Neural cell (in vitro differentiated cells): ENCODE measurements around the gene TBPL2. TPM values are rescaled to one million over a fixed set of nuclear protein-coding genes. Genes with fewer than 3 reads are reported as not detected.

Experiments used
- H2AFZ ChIP-seq: fragments of 200-600, 300-800 bp; sonication (generic), shearing (Covaris generic); 2 replicates; pipeline ENCODE4 v1.6.0; 2014; ENCODE audit warnings: low read depth, mild to moderate bottlenecking, antibody characterized with exemption, low read length, moderate library complexity
- H3F3A ChIP-seq: fragments of 200-600 bp; shearing (Covaris generic); 2 replicates; pipeline ENCODE4 v1.6.1; 2016; ENCODE audit warnings: mild to moderate bottlenecking, moderate library complexity, mixed read lengths, antibody characterized with exemption, low read length; ENCODE audit not compliant: insufficient read depth, poor library complexity, severe bottlenecking
- H3K27ac ChIP-seq: fragments of 200-600, 300-800 bp; sonication (generic), shearing (Covaris generic); 2 replicates; pipeline ENCODE4 v1.5.1; 2014; ENCODE audit warnings: mild to moderate bottlenecking, low read length, moderate library complexity
- H3K27me3 ChIP-seq: fragments of 300-800, 200-600 bp; sonication (generic), shearing (Covaris generic); 2 replicates; pipeline ENCODE4 v1.6.0; 2014; ENCODE audit warnings: mild to moderate bottlenecking, low read depth, low read length, moderate library complexity; ENCODE audit not compliant: insufficient read depth
- H3K36me3 ChIP-seq: fragments of 300-800, 200-600 bp; sonication (generic), shearing (Covaris generic); 2 replicates; pipeline ENCODE4 v1.5.1; 2014; ENCODE audit warnings: mild to moderate bottlenecking, antibody characterized with exemption, low read length, moderate library complexity; ENCODE audit not compliant: insufficient read depth
- H3K4me2 ChIP-seq: fragments of 300-800, 200-600 bp; sonication (generic), shearing (Covaris generic); 2 replicates; pipeline ENCODE4 v1.6.0; 2014; ENCODE audit warnings: mild to moderate bottlenecking, low read length
- H3K4me3 ChIP-seq: fragments of 300-800, 200-600 bp; sonication (generic), shearing (Covaris generic); 2 replicates; pipeline ENCODE4 v1.5.1; 2014; ENCODE audit warnings: mild to moderate bottlenecking, low read length, moderate library complexity
- H3K79me2 ChIP-seq: fragments of 200-600 bp; shearing (Covaris generic); replicated peaks from 2 replicates; pipeline ENCODE4 v1.6.0; 2014; ENCODE audit warnings: mild to moderate bottlenecking, low read length, moderate library complexity; ENCODE audit not compliant: insufficient read depth
- H3K9ac ChIP-seq: fragments of 300-800, 200-600 bp; sonication (generic), shearing (Covaris generic); 2 replicates; pipeline ENCODE4 v1.6.1; 2016; ENCODE audit warnings: mild to moderate bottlenecking, low read length, mixed read lengths
- H3K9me2 ChIP-seq: fragments of 200-600 bp; shearing (Covaris generic); 2 replicates; pipeline ENCODE4 v1.6.1; 2016; ENCODE audit warnings: mild to moderate bottlenecking, low read length, mixed read lengths; ENCODE audit not compliant: insufficient read depth
- H3K9me3 ChIP-seq: fragments of 200-600, 300-800 bp; sonication (generic), shearing (Covaris generic); 2 replicates; pipeline ENCODE4 v1.6.1; 2016; ENCODE audit warnings: mild to moderate bottlenecking, mixed run types, low read length, moderate library complexity, mixed read lengths
- H4K20me1 ChIP-seq: fragments of 200-600 bp; shearing (Covaris generic); 2 replicates; pipeline ENCODE4 v1.6.1; 2016; ENCODE audit warnings: mild to moderate bottlenecking, mixed run types; ENCODE audit not compliant: insufficient read depth
- EP300 ChIP-seq: fragments of 450-650 bp; conservative IDR thresholded peaks from 2 replicates; pipeline ENCODE4 v1.6.1; 2014; ENCODE audit warnings: antibody characterized with exemption, mild to moderate bottlenecking, moderate library complexity; ENCODE audit not compliant: poor library complexity, severe bottlenecking
- EZH2 ChIP-seq: fragments of 200-600, 300-800 bp; shearing (Covaris generic), sonication (generic); IDR thresholded peaks from 2 replicates; pipeline ENCODE4 v1.6.1; 2014; ENCODE audit warnings: antibody characterized with exemption, low read length, borderline replicate concordance, mild to moderate bottlenecking; ENCODE audit not compliant: insufficient read depth, poor library complexity, severe bottlenecking
- MXI1 ChIP-seq: fragments of 450-650 bp; conservative IDR thresholded peaks from 2 replicates; pipeline ENCODE4 v1.6.1; 2014; ENCODE audit warnings: antibody characterized with exemption, mild to moderate bottlenecking; ENCODE audit not compliant: poor library complexity, severe bottlenecking
- POLR2AphosphoS5 ChIP-seq: IDR thresholded peaks from 2 replicates; pipeline ENCODE4 v1.6.1; 2012
- RAD21 ChIP-seq: fragments of 450-650 bp; conservative IDR thresholded peaks from 2 replicates; pipeline ENCODE4 v1.6.1; 2014; ENCODE audit warnings: antibody characterized with exemption, mild to moderate bottlenecking, moderate library complexity
- REST ChIP-seq: IDR thresholded peaks from 2 replicates; pipeline ENCODE4 v1.6.1; 2012; ENCODE audit warnings: borderline replicate concordance
- SMC3 ChIP-seq: fragments of 450-650 bp; conservative IDR thresholded peaks from 2 replicates; pipeline ENCODE4 v1.6.1; 2014; ENCODE audit warnings: antibody characterized with exemption, mild to moderate bottlenecking, moderate library complexity; ENCODE audit not compliant: poor library complexity
- TAF1 ChIP-seq: IDR thresholded peaks from 2 replicates; pipeline ENCODE4 v1.6.1; 2012; ENCODE audit warnings: low read depth
- polyA plus RNA-seq: library from polyadenylated mRNA; depleted of rRNA; stranded (reverse); fragments of >200 nt; gene quantifications from 2 replicates; pipeline ENCODE4 v1.2.3, GENCODE V29; 2014
- TF ChIP-seq, protein P1 (sequence below): fragments of 450-650 bp; IDR thresholded peaks from 2 replicates; pipeline ENCODE4 v1.5.1; 2014; ENCODE audit warnings: antibody characterized with exemption, mild to moderate bottlenecking, moderate library complexity; ENCODE audit not compliant: poor library complexity, severe bottlenecking

TBPL2 gene
- polyA plus RNA-seq, 1 donor from 2014 or later: not detected

DNA sequence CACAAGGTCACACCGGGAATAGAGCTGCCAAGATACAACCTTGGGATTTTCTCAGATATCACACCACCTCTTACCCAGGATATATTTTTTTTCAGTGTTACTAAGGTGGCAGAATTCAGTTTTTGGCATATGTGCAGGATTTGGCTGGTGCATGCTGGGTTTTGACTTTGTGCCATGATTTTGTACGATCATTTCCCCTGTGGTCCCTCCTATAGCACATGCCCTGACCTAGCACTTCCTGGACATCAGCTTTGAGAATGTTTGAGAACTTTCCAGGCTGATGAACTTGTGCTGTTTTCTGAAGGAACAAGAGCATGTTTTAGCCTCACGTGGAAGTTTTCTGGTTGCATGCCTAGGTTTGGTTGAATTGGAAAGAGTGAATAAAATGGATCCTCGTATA, 11.0 kb upstream of the TBPL2 start:
- no peak overlapping the region for H3K4me2 ChIP-seq
- no peaks in the 10 kb centered on the region for H3K36me3 ChIP-seq
- no peaks in the 10 kb centered on the region for H4K20me1 ChIP-seq
- H3K27me3 ChIP-seq: no peaks in the 10 kb centered on the region
- no peak overlapping the region for H2AFZ ChIP-seq
- H3F3A ChIP-seq: no peaks in the 10 kb centered on the region
- H3K9me3 ChIP-seq: no peaks in the 10 kb centered on the region
- no peaks in the 10 kb centered on the region for H3K9me2 ChIP-seq
- H3K9ac ChIP-seq: no peak overlapping the region
- H3K4me3 ChIP-seq: no peak overlapping the region
- H3K27ac ChIP-seq: no peak overlapping the region
- TF ChIP-seq MXI1: no peak
- TF ChIP-seq POLR2AphosphoS5: no peak
- TF ChIP-seq, protein P1, sequence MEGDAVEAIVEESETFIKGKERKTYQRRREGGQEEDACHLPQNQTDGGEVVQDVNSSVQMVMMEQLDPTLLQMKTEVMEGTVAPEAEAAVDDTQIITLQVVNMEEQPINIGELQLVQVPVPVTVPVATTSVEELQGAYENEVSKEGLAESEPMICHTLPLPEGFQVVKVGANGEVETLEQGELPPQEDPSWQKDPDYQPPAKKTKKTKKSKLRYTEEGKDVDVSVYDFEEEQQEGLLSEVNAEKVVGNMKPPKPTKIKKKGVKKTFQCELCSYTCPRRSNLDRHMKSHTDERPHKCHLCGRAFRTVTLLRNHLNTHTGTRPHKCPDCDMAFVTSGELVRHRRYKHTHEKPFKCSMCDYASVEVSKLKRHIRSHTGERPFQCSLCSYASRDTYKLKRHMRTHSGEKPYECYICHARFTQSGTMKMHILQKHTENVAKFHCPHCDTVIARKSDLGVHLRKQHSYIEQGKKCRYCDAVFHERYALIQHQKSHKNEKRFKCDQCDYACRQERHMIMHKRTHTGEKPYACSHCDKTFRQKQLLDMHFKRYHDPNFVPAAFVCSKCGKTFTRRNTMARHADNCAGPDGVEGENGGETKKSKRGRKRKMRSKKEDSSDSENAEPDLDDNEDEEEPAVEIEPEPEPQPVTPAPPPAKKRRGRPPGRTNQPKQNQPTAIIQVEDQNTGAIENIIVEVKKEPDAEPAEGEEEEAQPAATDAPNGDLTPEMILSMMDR: no peak
- TF ChIP-seq EZH2: no peak
- TF ChIP-seq RAD21: no peak
- TF ChIP-seq SMC3: no peak
- TF ChIP-seq TAF1: no peak
- TF ChIP-seq EP300: no peak
- no peak for TF ChIP-seq REST
- H3K79me2 ChIP-seq: no peaks in the 10 kb centered on the region

- H3K27ac ChIP-seq: no peak overlapping the region
- H3K36me3 ChIP-seq: no peaks in the 10 kb centered on the region
- H3K27me3 ChIP-seq: no peaks in the 10 kb centered on the region
- H4K20me1 ChIP-seq: no peaks in the 10 kb centered on the region
- H3K9ac ChIP-seq: no peak overlapping the region
- TF ChIP-seq TAF1: no peak
- H2AFZ ChIP-seq: no peak overlapping the region
- no peaks in the 10 kb centered on the region for H3K9me3 ChIP-seq
- no peaks in the 10 kb centered on the region for H3K79me2 ChIP-seq
- H3K9me2 ChIP-seq: no peaks in the 10 kb centered on the region
- no peaks in the 10 kb centered on the region for H3F3A ChIP-seq
- no peak overlapping the region for H3K4me2 ChIP-seq
- no peak overlapping the region for H3K4me3 ChIP-seq
These were observed 10.6 kb upstream of the TBPL2 start for GRCh38 chr14:55450987-55451386.

- H3K4me3 ChIP-seq: no peak overlapping the region
- H3K4me2 ChIP-seq: no peak overlapping the region
- H3K9ac ChIP-seq: no peak overlapping the region
- H2AFZ ChIP-seq: no peak overlapping the region
- H3K27me3 ChIP-seq: no peaks in the 10 kb centered on the region
- H4K20me1 ChIP-seq: no peaks in the 10 kb centered on the region
- no peak for TF ChIP-seq RAD21
- no peak for TF ChIP-seq SMC3
- no peak for TF ChIP-seq REST
- no peak for TF ChIP-seq TAF1
- TF ChIP-seq MXI1: no peak
- no peak for TF ChIP-seq EP300
- TF ChIP-seq EZH2: no peak
- TF ChIP-seq POLR2AphosphoS5: no peak
- TF ChIP-seq, protein P1: no peak
- H3F3A ChIP-seq: no peaks in the 10 kb centered on the region
- no peaks in the 10 kb centered on the region for H3K9me2 ChIP-seq
- H3K9me3 ChIP-seq: no peaks in the 10 kb centered on the region
- no peaks in the 10 kb centered on the region for H3K79me2 ChIP-seq
- no peak overlapping the region for H3K27ac ChIP-seq
- no peaks in the 10 kb centered on the region for H3K36me3 ChIP-seq
These were observed 10.1 kb upstream of the TBPL2 start for GRCh38 chr14:55450539-55450938.
